Measurements from ENCODE around the gene UQCC2. TPM values are rescaled to one million over a fixed set of nuclear protein-coding genes. Genes with fewer than 3 reads are reported as not detected.

The UQCC2 gene
- total RNA-seq, 2 donors from 2014 or later = 44.9 to 53.1 TPM

DNA sequence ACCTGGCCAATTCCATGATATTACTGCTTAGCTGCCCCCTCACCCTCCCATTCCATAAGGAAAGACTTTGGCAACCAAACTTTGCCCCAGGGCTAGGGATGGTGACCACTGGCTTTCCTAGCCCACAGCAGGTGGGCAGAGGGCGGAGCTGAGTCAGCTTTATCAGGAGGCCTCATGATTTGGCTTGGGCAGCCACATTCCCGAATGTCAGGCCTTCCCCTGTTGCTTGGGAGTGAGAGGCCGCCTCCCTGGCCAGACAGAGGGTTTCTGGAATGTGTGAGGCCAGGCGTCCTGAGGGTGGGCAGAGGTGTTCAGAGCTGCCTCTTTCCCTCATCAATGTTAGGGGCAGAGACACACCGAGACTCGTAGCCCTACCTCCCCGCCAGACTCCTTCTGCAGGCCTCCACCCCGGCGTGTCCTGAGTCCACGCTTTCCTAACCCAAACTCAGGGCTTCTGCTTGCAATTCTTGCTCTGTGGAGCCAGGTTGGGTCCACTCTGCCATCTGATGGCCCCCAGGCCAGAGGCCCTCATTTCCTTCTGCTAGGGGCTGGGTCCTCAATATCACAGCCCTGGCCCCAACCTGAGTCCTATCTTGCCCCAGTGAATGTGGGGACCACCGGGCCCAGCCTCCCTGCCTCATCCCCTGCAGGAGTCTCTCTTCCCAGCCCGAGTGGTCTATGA, 19.3 kb downstream of the UQCC2 start:
- Mint-ChIP-seq H3K27ac (peak overlapping the region; percentile 97 to 98), H3K36me3 (peaks cover 6% of the 10 kb centered on the region), H3K27me3 (no peaks in the 10 kb centered on the region), H3K4me1 (ENCODE audit: low read depth in 2 of 2) (peaks cover 23 to 32% of the 10 kb centered on the region in 2 donors), H3K4me3 (peak overlapping the region; percentile 84), H3K9me3 (no peaks in the 10 kb centered on the region)
- DNase-seq (ENCODE audit: low spot score) (no peak), ATAC-seq (no peak)

DNA sequence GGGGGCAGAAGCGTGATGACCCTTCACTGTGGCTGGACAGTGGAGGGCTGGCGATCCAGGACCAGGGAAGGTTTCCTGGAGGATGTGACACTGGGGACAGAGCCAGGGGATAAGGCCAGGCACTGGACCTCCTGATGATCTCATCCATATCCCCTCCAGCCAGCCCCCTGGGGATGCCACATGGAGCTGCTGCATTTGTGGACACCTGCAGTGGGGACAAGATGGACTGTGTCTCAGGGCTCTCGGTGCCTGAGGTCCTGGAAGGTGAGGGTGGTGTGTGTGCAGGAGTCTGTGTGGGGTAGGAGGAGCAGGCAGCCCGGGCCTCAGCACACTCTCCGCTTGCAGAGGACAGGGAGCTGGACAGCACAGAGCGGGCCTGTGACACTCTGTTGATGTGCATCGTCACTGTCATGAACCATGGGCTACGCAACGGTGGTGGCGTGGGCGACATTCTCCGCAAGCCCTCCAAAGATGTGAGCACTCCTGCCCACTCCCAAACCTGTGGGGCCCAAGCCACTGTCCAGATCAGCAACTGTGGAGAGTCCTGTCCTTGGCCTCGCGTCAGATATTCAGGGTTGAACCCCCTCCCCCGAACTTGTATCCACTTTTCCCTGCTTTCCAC, 19.9 kb downstream of the UQCC2 start:
- Mint-ChIP-seq H3K27me3 (no peaks in the 10 kb centered on the region), H3K4me1 (ENCODE audit: low read depth in 2 of 2) (peaks cover 23 to 30% of the 10 kb centered on the region in 2 donors), H3K36me3 (peaks cover 7% of the 10 kb centered on the region), H3K27ac (peak overlapping the region; percentile 5 to 98), H3K4me3 (peak overlapping the region; percentile 84), H3K9me3 (no peaks in the 10 kb centered on the region)
- ATAC-seq = no peak
- no peak for DNase-seq (ENCODE audit: low spot score)

DNA sequence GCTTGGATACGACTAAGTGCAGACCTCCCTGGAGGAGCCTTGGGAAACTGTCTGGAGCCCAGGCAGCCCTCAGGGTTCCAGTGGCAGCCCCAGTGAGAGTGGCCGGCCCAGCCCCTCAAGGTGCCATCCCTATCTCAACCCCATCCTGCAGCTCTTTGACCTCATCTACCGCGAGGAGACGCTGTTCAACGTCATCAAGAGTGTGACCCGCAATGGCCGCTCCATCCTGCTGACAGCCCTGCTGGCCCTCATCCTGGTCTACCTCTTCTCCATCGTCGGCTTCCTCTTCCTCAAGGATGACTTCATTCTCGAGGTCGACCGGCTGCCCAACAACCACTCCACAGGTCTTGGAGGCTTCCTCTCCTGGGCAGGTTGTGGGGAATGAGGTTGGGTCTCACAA, 20.7 kb downstream of the UQCC2 start:
- H3K4me3 Mint-ChIP-seq = no peak overlapping the region
- H3K27me3 Mint-ChIP-seq = no peaks in the 10 kb centered on the region
- DNase-seq (ENCODE audit: low spot score) (no peak), ATAC-seq (no peak)
- H3K36me3 Mint-ChIP-seq = peaks cover 11% of the 10 kb centered on the region
- no peak overlapping the region for H3K27ac Mint-ChIP-seq
- H3K4me1 Mint-ChIP-seq (ENCODE audit: low read depth in 2 of 2) = peaks cover 23 to 30% of the 10 kb centered on the region in 2 donors
- no peaks in the 10 kb centered on the region for H3K9me3 Mint-ChIP-seq

GRCh38 chr6:33689879-33690278, 21.6 kb downstream of the UQCC2 start:
- H3K9me3 Mint-ChIP-seq = no peaks in the 10 kb centered on the region
- peak overlapping the region in 1 of 2 donors; percentile 85 for H3K27ac Mint-ChIP-seq
- DNase-seq (ENCODE audit: low spot score) (peak; percentile 45), ATAC-seq (no peak)
- no peak overlapping the region for H3K4me3 Mint-ChIP-seq
- H3K36me3 Mint-ChIP-seq = peaks cover 11% of the 10 kb centered on the region
- no peaks in the 10 kb centered on the region for H3K27me3 Mint-ChIP-seq
- peaks cover 23 to 30% of the 10 kb centered on the region in 2 donors for H3K4me1 Mint-ChIP-seq (ENCODE audit: low read depth in 2 of 2)

- H3K9me3 Mint-ChIP-seq = no peaks in the 10 kb centered on the region
- H3K4me1 Mint-ChIP-seq (ENCODE audit: low read depth in 2 of 2) = peaks cover 19 to 22% of the 10 kb centered on the region in 2 donors
- no peak overlapping the region for H3K4me3 Mint-ChIP-seq
- peak overlapping the region in 1 of 2 donors; percentile 85 for H3K27ac Mint-ChIP-seq
- H3K36me3 Mint-ChIP-seq = peaks cover 11% of the 10 kb centered on the region
- no peaks in the 10 kb centered on the region for H3K27me3 Mint-ChIP-seq
- ATAC-seq (no peak), DNase-seq (ENCODE audit: low spot score) (no peak)
Observed at GRCh38 chr6:33689148-33689494, 22.4 kb downstream of the UQCC2 start.

DNA sequence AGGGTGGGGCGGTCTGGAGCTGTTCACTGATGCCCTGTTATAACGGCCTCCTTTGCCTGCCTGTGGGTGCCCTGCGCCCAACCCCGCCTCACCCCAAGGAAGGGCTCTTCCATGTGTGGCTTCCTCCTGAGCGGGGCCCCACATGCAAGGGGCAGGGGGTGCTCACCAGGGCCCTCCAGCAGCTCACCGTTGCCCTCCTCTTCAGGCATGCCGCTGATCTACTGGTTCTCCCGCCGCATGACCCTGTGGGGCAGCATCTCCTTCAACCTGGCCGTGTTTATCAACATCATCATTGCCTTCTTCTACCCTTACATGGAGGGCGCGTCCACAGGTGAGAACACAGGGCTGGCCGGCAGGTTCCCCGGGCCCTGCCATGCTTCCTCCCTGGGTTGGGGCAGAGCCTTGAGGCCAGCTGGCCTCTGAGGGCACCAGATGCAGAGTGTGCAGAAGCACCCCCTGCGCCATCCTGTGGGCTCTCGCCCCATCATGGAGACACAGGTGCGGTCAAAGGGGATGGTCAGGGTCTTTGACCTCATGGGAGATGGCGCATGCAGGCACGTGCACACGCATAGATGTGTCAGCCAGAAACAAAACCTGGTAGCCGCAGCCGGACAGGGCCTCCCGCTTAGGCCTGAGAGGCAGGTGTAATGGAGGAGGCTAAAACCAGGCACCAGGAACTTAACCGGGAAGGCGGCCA, 22.9 kb downstream of the UQCC2 start:
- ATAC-seq = no peak
- no peak for DNase-seq (ENCODE audit: low spot score)
- Mint-ChIP-seq H3K27ac (no peak overlapping the region), H3K9me3 (no peaks in the 10 kb centered on the region), H3K4me1 (ENCODE audit: low read depth in 2 of 2) (peaks cover 16 to 20% of the 10 kb centered on the region in 2 donors), H3K27me3 (no peaks in the 10 kb centered on the region), H3K36me3 (peaks cover 11% of the 10 kb centered on the region), H3K4me3 (no peak overlapping the region)

DNA sequence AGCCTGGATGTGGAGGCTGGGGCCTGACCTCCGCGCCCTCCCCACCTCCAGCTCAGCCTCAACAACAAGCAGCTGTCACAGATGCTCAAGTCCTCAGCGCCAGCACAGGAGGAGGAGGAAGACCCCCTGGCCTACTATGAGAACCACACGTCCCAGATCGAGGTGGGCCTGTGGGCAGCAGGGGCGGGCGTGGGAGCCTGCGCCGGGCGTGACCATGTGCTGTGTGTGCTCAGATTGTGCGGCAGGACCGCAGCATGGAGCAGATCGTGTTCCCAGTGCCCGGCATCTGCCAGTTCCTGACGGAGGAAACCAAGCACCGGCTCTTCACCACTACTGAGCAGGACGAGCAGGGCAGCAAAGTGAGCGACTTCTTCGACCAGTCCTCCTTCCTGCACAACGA, 23.5 kb downstream of the UQCC2 start:
- H3K27ac Mint-ChIP-seq = no peak overlapping the region

GRCh38 chr6:33686981-33687975, 24.2 kb downstream of the UQCC2 start:
- peaks cover 4 to 9% of the 10 kb centered on the region in 2 donors for H3K4me1 Mint-ChIP-seq (ENCODE audit: low read depth in 2 of 2)
- no peak overlapping the region for H3K4me3 Mint-ChIP-seq
- no peaks in the 10 kb centered on the region for H3K27me3 Mint-ChIP-seq
- no peak for DNase-seq (ENCODE audit: low spot score)
- H3K36me3 Mint-ChIP-seq = peaks cover 11% of the 10 kb centered on the region
- peak overlapping the region in 1 of 2 donors; percentile 33 for H3K27ac Mint-ChIP-seq
- H3K9me3 Mint-ChIP-seq = no peaks in the 10 kb centered on the region
- ATAC-seq = no peak

More for the DNA sequence above, 23.5 kb downstream of the UQCC2 start:
- no peak for ATAC-seq
- Mint-ChIP-seq H3K27me3 (no peaks in the 10 kb centered on the region), H3K4me1 (ENCODE audit: low read depth in 2 of 2) (peaks cover 12 to 16% of the 10 kb centered on the region in 2 donors), H3K4me3 (no peak overlapping the region), H3K36me3 (peaks cover 11% of the 10 kb centered on the region), H3K9me3 (no peaks in the 10 kb centered on the region)
- no peak for DNase-seq (ENCODE audit: low spot score)

DNA sequence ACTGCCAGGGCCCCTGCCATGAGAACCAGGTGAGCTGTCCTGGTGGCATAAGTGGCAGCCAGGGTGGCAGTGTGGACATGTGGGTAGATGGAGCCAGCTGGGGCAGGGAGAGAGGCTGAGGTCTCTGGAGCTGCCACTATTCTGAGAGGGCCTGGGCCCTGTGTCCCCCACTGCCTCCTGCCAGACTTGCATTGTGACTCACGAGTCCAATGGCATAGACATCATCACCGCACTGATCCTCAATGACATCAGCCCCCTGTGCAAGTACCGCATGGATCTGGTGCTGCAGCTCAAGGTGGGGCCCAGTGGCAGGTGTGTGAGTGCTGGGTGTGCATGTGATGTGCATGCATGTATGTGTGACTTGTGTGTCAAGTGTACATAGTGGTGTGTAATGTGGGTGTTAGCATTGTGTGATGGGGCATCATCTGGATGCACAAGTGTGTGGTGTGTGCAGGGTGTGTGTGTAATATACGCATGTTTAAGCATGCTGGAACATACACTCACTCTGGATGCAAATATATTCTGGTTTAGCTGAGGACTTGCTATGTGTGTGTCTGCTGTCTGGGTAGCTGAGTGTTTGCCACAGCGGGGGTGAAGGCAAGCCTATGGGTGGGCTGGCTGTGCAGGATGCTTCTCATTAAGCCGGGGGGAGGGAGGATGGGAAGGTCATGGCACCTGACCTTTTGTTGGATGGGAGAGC, 25.1 kb downstream of the UQCC2 start:
- ATAC-seq (no peak), DNase-seq (ENCODE audit: low spot score) (no peak)
- Mint-ChIP-seq H3K4me3 (no peak overlapping the region), H3K9me3 (no peaks in the 10 kb centered on the region), H3K27ac (peak overlapping the region in 1 of 2 donors; percentile 33), H3K27me3 (no peaks in the 10 kb centered on the region), H3K4me1 (ENCODE audit: low read depth in 2 of 2) (peaks cover 0 to 9% of the 10 kb centered on the region in 2 donors), H3K36me3 (peaks cover 11% of the 10 kb centered on the region)

DNA sequence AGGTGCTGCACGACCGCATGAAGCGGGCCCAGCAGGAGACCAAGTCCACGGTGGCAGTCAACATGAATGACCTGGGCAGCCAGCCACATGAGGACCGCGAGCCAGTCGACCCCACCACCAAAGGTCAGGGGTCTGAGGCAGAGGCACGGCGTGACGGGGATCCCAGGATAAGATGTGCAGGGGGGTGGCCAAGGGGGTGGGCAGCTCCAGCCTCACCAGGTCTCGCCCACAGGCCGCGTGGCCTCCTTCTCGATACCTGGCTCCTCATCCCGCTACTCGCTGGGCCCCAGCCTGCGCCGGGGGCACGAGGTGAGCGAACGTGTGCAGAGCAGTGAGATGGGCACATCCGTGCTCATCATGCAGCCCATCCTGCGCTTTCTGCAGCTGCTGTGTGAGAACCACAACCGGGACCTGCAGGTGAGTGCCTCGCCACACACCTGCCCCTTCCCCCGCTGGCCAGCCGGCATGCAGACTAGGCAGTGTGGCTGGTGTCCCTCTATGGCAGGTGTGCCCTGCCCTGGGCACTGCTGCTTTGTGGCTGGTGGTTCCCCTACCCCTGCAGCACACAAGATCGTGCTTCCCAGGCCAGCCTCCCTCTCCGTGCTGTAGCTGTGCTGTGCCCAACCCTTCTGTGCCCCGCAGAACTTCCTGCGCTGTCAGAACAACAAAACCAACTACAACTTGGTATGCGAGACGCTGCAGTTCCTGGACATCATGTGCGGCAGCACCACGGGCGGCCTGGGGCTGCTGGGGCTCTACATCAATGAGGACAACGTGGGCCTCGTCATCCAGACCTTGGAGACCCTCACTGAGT, 25.9 kb downstream of the UQCC2 start:
- Mint-ChIP-seq H3K4me3 (no peak overlapping the region), H3K36me3 (peaks cover 11% of the 10 kb centered on the region), H3K27me3 (no peaks in the 10 kb centered on the region), H3K27ac (no peak overlapping the region), H3K4me1 (ENCODE audit: low read depth in 2 of 2) (peaks cover 0 to 6% of the 10 kb centered on the region in 2 donors), H3K9me3 (no peaks in the 10 kb centered on the region)
- ATAC-seq (no peak), DNase-seq (ENCODE audit: low spot score) (no peak)

GRCh38 chr6:33684983-33685382, 26.5 kb downstream of the UQCC2 start:
- H3K4me3 Mint-ChIP-seq = no peak overlapping the region
- H3K27ac Mint-ChIP-seq = no peak overlapping the region
- no peaks in the 10 kb centered on the region for H3K9me3 Mint-ChIP-seq
- H3K36me3 Mint-ChIP-seq = peaks cover 11% of the 10 kb centered on the region
- no peaks in the 10 kb centered on the region for H3K27me3 Mint-ChIP-seq
- no peak for DNase-seq (ENCODE audit: low spot score)
- no peak for ATAC-seq
- H3K4me1 Mint-ChIP-seq (ENCODE audit: low read depth in 2 of 2) = peaks cover 0 to 6% of the 10 kb centered on the region in 2 donors

- no peak for ATAC-seq
- Mint-ChIP-seq H3K4me3 (no peak overlapping the region), H3K4me1 (ENCODE audit: low read depth in 2 of 2) (peaks cover 0 to 5% of the 10 kb centered on the region in 2 donors), H3K27ac (no peak overlapping the region), H3K27me3 (no peaks in the 10 kb centered on the region), H3K9me3 (no peaks in the 10 kb centered on the region), H3K36me3 (peaks cover 9% of the 10 kb centered on the region)
- DNase-seq (ENCODE audit: low spot score) = no peak
Observed at GRCh38 chr6:33684428-33684896, 27.0 kb downstream of the UQCC2 start.
